ENCODE measurements around the gene RYR2. TPM values are rescaled to one million over a fixed set of nuclear protein-coding genes. Genes with fewer than 3 reads are reported as not detected.

The RYR2 gene
- total RNA-seq, 4 donors from 2014 or later, result 0.23 to 4.6 (median 0.89) TPM

DNA sequence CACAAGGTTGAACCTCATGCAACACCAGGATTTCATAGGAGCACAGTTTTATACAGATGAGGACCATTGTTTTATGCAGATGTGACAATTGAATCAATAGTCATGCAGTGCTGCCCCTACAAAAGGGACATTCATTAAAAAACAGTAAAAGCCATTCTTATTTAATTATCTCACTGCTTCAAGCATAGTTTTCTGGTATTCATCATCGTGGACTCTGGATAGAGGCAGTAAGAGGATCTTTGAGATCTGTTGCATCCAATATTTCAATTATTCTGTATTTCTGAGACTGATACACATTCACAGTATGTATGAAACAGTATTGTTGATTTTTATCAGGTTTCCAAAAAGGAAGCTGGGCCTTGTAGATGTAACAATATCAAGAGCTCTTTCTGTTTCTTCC, 237.6 kb downstream of the RYR2 start:
- DNase-seq, result no peak
- no peaks in the 10 kb centered on the region for H3K4me1 ChIP-seq
- no peak for TF ChIP-seq POLR2A (IDR thresholded peaks at IDR 0.05)
- no peak for TF ChIP-seq CTCF (IDR thresholded peaks at IDR 0.05)
- H3K9me3 ChIP-seq, result no peaks in the 10 kb centered on the region
- H3K36me3 ChIP-seq, result no peaks in the 10 kb centered on the region
- intact Hi-C loops (cut with DNase I), result no loop called here
- H3K27ac ChIP-seq, result no peak overlapping the region
- H3K27me3 ChIP-seq, result no peaks in the 10 kb centered on the region
- no peak overlapping the region for H3K4me3 ChIP-seq
- 42 to 53% methylated on average over 1 of the region's 1 CpG for WGBS, 2 donors

GRCh38 chr1:237281481-237281880, 239.5 kb downstream of the RYR2 start:
- intact Hi-C loops (cut with DNase I), result no loop called here
- Histone ChIP-seq H3K27me3 (no peaks in the 10 kb centered on the region), H3K4me3 (no peak overlapping the region), H3K4me1 (no peaks in the 10 kb centered on the region), H3K36me3 (no peaks in the 10 kb centered on the region), H3K9me3 (no peaks in the 10 kb centered on the region), H3K27ac (no peak overlapping the region)
- 56 to 89% methylated on average over 2 of the region's 2 CpGs for WGBS, 2 donors
- no peak for DNase-seq
- no peak for TF ChIP-seq POLR2A (IDR thresholded peaks at IDR 0.05)
- TF ChIP-seq CTCF (IDR thresholded peaks at IDR 0.05), result no peak

GRCh38 chr1:237282208-237282783, 240.3 kb downstream of the RYR2 start:
- 41 to 53% methylated on average over 3 of the region's 3 CpGs for WGBS, 2 donors
- Histone ChIP-seq H3K4me3 (no peak overlapping the region), H3K4me1 (no peaks in the 10 kb centered on the region), H3K27ac (no peak overlapping the region), H3K27me3 (no peaks in the 10 kb centered on the region), H3K36me3 (no peaks in the 10 kb centered on the region), H3K9me3 (no peaks in the 10 kb centered on the region)
- DNase-seq, result no peak
- TF ChIP-seq POLR2A (IDR thresholded peaks at IDR 0.05), result no peak
- no peak for TF ChIP-seq CTCF (IDR thresholded peaks at IDR 0.05)
- intact Hi-C loops (cut with DNase I), result no loop called here

GRCh38 chr1:237287876-237288521, 246.0 kb downstream of the RYR2 start:
- Histone ChIP-seq H3K4me3 (no peak overlapping the region), H3K27ac (no peak overlapping the region), H3K36me3 (no peaks in the 10 kb centered on the region), H3K27me3 (no peaks in the 10 kb centered on the region), H3K4me1 (no peaks in the 10 kb centered on the region), H3K9me3 (no peaks in the 10 kb centered on the region)
- intact Hi-C loops (cut with DNase I), result no loop called here
- no peak for TF ChIP-seq CTCF (IDR thresholded peaks at IDR 0.05)
- no peak for TF ChIP-seq POLR2A (IDR thresholded peaks at IDR 0.05)
- no peak for DNase-seq
- 53 to 55% methylated on average over 5 to 6 of the region's 6 CpGs for WGBS, 2 donors

DNA sequence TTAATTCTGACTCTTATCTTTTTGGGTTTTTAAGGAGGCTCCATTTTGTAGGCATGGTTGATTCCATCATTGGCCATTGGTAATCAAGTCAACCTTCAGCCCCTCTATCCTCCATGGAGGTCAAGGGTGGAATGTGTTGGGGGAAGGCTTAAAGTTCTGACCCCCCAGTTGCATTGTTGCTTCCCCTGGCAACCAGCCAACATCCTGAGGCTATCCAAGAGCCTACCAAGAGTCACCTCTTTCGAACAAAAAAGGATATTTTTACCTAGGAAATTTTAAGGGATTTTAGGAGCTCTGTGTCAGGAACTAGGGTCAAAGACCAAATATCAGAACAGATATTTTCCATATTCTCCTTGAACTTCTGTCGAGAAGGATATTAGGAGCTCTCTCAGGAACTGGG, 251.8 kb downstream of the RYR2 start:
- Histone ChIP-seq H3K4me3 (no peak overlapping the region), H3K27me3 (no peaks in the 10 kb centered on the region), H3K4me1 (no peaks in the 10 kb centered on the region), H3K27ac (no peak overlapping the region), H3K9me3 (no peaks in the 10 kb centered on the region), H3K36me3 (no peaks in the 10 kb centered on the region)
- intact Hi-C loops (cut with DNase I), result no loop called here
- WGBS, 2 donors, result 61 to 64% methylated on average over 2 of the region's 2 CpGs
- TF ChIP-seq POLR2A (IDR thresholded peaks at IDR 0.05) (no peak), CTCF (IDR thresholded peaks at IDR 0.05) (no peak)
- DNase-seq, result no peak

Data from esophagus squamous epithelium (tissue), 5 donors.